OCI-LY3 (cell line): ENCODE data around the gene ABTB2.

Experiments
- H2AFZ ChIP-seq: fragments of 200-600, 300-600 bp; shearing (Covaris generic); 2 replicates; pipeline ENCODE4 v1.6.0; 2014; ENCODE audit warnings: antibody characterized with exemption, low read depth, low read length
- H3K27ac ChIP-seq: fragments of 200-600, 300-600 bp; sonication (generic); 2 replicates; pipeline ENCODE4 v1.5.1; 2014; ENCODE audit warnings: mild to moderate bottlenecking, low read length, moderate library complexity, mixed read lengths
- H3K27me3 ChIP-seq: fragments of 200-600, 300-600 bp; sonication (generic); 2 replicates; pipeline ENCODE4 v1.6.1; 2014; ENCODE audit warnings: low read depth, low read length, mixed read lengths
- H3K36me3 ChIP-seq: fragments of 200-600, 300-600 bp; sonication (generic); replicated peaks from 2 replicates; pipeline ENCODE3; 2014; ENCODE audit warnings: low read depth, low read length, mixed read lengths
- H3K4me1 ChIP-seq: fragments of 300-600, 200-600 bp; sonication (generic); 2 replicates; pipeline ENCODE4 v1.6.1; 2014; ENCODE audit warnings: low read length, mixed read lengths
- H3K4me2 ChIP-seq: fragments of 200-600, 300-600 bp; sonication (generic); 2 replicates; pipeline ENCODE4 v1.6.1; 2014; ENCODE audit warnings: low read length, mixed read lengths
- H3K4me3 ChIP-seq: fragments of 300-600, 200-600 bp; sonication (generic); 2 replicates; pipeline ENCODE4 v1.5.1; 2014; ENCODE audit warnings: antibody characterized with exemption, mild to moderate bottlenecking, low read length, moderate library complexity
- H3K79me2 ChIP-seq: fragments of 300-600, 200-600 bp; shearing (Covaris generic); 2 replicates; pipeline ENCODE4 v1.6.1; 2014; ENCODE audit warnings: mild to moderate bottlenecking, low read length, mixed read lengths
- H3K9ac ChIP-seq: fragments of 300-600, 200-600 bp; shearing (Covaris generic); 2 replicates; pipeline ENCODE4 v1.6.0; 2014; ENCODE audit warnings: mild to moderate bottlenecking, low read length, moderate library complexity
- H3K9me3 ChIP-seq: fragments of 200-600, 300-600 bp; shearing (Covaris generic); 2 replicates; pipeline ENCODE4 v1.6.1; 2014; ENCODE audit warnings: low read length, mixed read lengths; ENCODE audit not compliant: insufficient read depth
- H4K20me1 ChIP-seq: fragments of 200-600, 300-600 bp; sonication (generic); 2 replicates; pipeline ENCODE4 v1.6.1; 2016; ENCODE audit warnings: low read length, mixed read lengths; ENCODE audit not compliant: insufficient read depth
- CTCF ChIP-seq: fragments of 200-600, 300-600 bp; sonication (generic); IDR thresholded peaks from 2 replicates; pipeline ENCODE4 v1.5.1; 2014; ENCODE audit warnings: antibody characterized with exemption, low read length, low read depth
- EZH2phosphoT487 ChIP-seq: fragments of 200-600 bp; shearing (Covaris generic); IDR thresholded peaks from 2 replicates; pipeline ENCODE4 v1.6.1; 2018; ENCODE audit warnings: antibody characterized with exemption, mixed run types, low read depth

Gene ABTB2

GRCh38 chr11:34216706-34217105 is 141.1 kb downstream of the ABTB2 start:
- Histone ChIP-seq H3K36me3 (no peaks in the 10 kb centered on the region), H3K27ac (no peak overlapping the region), H2AFZ (no peak overlapping the region), H3K9ac (no peak overlapping the region), H3K4me3 (no peak overlapping the region), H3K79me2 (no peaks in the 10 kb centered on the region; the same call in 1 of the 2 replicates), H4K20me1 (no peaks in the 10 kb centered on the region), H3K4me1 (peaks cover 40% of the 10 kb centered on the region), H3K4me2 (peak overlapping the region; percentile 19; the same call in 1 of the 2 replicates), H3K27me3 (no peaks in the 10 kb centered on the region), H3K9me3 (no peaks in the 10 kb centered on the region)
- TF ChIP-seq CTCF (no peak), EZH2phosphoT487 (no peak)

GRCh38 chr11:34215806-34216453 is 141.9 kb downstream of the ABTB2 start:
- Histone ChIP-seq H3K9me3 (no peaks in the 10 kb centered on the region), H3K36me3 (no peaks in the 10 kb centered on the region), H3K4me3 (no peak overlapping the region), H3K4me1 (peaks cover 40% of the 10 kb centered on the region), H3K27ac (no peak overlapping the region), H3K27me3 (no peaks in the 10 kb centered on the region), H2AFZ (no peak overlapping the region), H4K20me1 (no peaks in the 10 kb centered on the region), H3K4me2 (0 out of 2 replicates have a peak overlapping the region, but pooled peaks have one; percentile 19), H3K79me2 (no peaks in the 10 kb centered on the region; the same call in 1 of the 2 replicates), H3K9ac (no peak overlapping the region)
- TF ChIP-seq EZH2phosphoT487 = no peak
- TF ChIP-seq CTCF = no peak

- Histone ChIP-seq H3K36me3 (no peaks in the 10 kb centered on the region), H3K27ac (no peak overlapping the region), H4K20me1 (no peaks in the 10 kb centered on the region), H3K4me1 (peaks cover 40% of the 10 kb centered on the region), H3K9me3 (no peaks in the 10 kb centered on the region), H3K4me2 (no peak overlapping the region), H3K79me2 (no peaks in the 10 kb centered on the region; the same call in 1 of the 2 replicates), H2AFZ (no peak overlapping the region), H3K9ac (no peak overlapping the region), H3K4me3 (no peak overlapping the region), H3K27me3 (no peaks in the 10 kb centered on the region)
- no peak for TF ChIP-seq CTCF
- no peak for TF ChIP-seq EZH2phosphoT487
These were observed 142.6 kb downstream of the ABTB2 start for GRCh38 chr11:34214961-34215805.

- H3K4me3 ChIP-seq = no peak overlapping the region
- no peak overlapping the region for H3K9ac ChIP-seq
- peaks cover 40% of the 10 kb centered on the region for H3K4me1 ChIP-seq
- H4K20me1 ChIP-seq = no peaks in the 10 kb centered on the region
- H3K36me3 ChIP-seq = no peaks in the 10 kb centered on the region
- no peak overlapping the region for H3K27ac ChIP-seq
- no peak overlapping the region for H2AFZ ChIP-seq
- no peaks in the 10 kb centered on the region for H3K9me3 ChIP-seq
- H3K79me2 ChIP-seq = no peaks in the 10 kb centered on the region; the same call in 1 of the 2 replicates
- no peak overlapping the region for H3K4me2 ChIP-seq
- TF ChIP-seq EZH2phosphoT487 (no peak), CTCF (no peak)
- H3K27me3 ChIP-seq = no peaks in the 10 kb centered on the region
These were observed 144.4 kb downstream of the ABTB2 start for GRCh38 chr11:34213366-34213765.
